ENCODE results near the gene PYCR2.

Gene PYCR2

GRCh38 chr1:225876900-225877510 is 47.0 kb downstream of the PYCR2 start:
- DNase-seq (ENCODE audit: low spot score): no peak

- DNase-seq (ENCODE audit: low spot score): no peak
Observed at GRCh38 chr1:225875044-225875815, 48.8 kb downstream of the PYCR2 start.

- no peak for DNase-seq (ENCODE audit: low spot score)
Observed at GRCh38 chr1:225874431-225874830, 49.6 kb downstream of the PYCR2 start.

- DNase-seq (ENCODE audit: low spot score): no peak
Observed at GRCh38 chr1:225873281-225873850, 50.7 kb downstream of the PYCR2 start.

- DNase-seq (ENCODE audit: low spot score): no peak
Observed at GRCh38 chr1:225872075-225872430, 52.0 kb downstream of the PYCR2 start.

- DNase-seq (ENCODE audit: low spot score): no peak
Observed at GRCh38 chr1:225871359-225872074, 52.5 kb downstream of the PYCR2 start.

GRCh38 chr1:225870911-225871310 is 53.1 kb downstream of the PYCR2 start:
- no peak for DNase-seq (ENCODE audit: low spot score)
